IMR-90 (cell line): Measurements from ENCODE around the gene ITPR2.

ENCODE experiments used
- BHLHE40 ChIP-seq: fragments of 150-350 bp; IDR thresholded peaks from 2 replicates; pipeline ENCODE4 v1.6.1; 2016; ENCODE audit warnings: mild to moderate bottlenecking, low read depth, low read length
- CEBPB ChIP-seq: IDR thresholded peaks from 2 replicates; pipeline ENCODE4 v1.6.1; 2012; ENCODE audit warnings: low read depth, low read length, improper control_type of control experiment
- MAZ ChIP-seq: IDR thresholded peaks from 2 replicates; pipeline ENCODE4 v1.6.1; 2012; ENCODE audit warnings: low read depth, mild to moderate bottlenecking, low read length, improper control_type of control experiment, moderate library complexity, borderline replicate concordance
- POLR2A ChIP-seq: IDR thresholded peaks from 2 replicates; pipeline ENCODE4 v1.6.1; 2012; ENCODE audit warnings: mild to moderate bottlenecking, low read depth, low read length
- RFX5 ChIP-seq: IDR thresholded peaks from 2 replicates; pipeline ENCODE4 v1.8.0; 2012; ENCODE audit warnings: low read depth, mild to moderate bottlenecking, low read length, moderate library complexity
- TF ChIP-seq, protein P1 (sequence below): conservative IDR thresholded peaks from 2 replicates; pipeline ENCODE4 v1.5.1; 2012; ENCODE audit warnings: mild to moderate bottlenecking, low read depth, low read length, improper control_type of control experiment

DNA sequence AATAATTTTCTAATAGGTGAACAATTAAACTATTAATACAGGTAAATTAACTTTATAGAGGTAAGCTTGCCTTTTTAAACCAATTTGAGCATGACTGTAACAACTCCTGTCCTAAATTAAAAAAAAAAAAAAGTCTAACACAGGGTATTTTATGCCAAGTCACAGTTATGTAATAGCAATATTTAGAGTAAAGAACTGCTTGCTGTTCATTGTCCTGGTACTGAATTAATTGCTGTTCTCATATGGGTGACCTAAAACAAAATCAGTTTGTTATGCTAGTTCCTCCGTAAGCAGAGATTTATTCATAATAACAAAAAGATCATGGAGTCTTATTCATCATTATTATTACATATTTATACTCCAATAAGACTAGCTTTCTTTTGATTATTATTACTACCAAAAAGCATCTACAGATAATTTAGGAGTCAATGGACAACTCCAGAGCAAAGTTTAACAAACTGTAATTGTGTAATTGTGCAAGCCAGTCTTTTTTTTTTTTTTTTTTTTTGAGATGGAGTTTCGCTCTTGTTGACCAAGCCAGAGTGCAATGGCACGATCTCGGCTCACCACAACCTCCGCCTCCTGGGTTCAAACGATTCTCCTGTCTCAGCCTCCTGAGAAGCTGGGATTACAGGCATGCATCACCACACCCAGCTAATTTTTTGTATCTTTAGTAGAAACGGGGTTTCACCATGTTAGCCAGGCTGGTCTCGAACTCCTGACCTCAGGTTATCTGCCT is 98.3 kb downstream of the ITPR2 start:
- TF ChIP-seq, protein P1, sequence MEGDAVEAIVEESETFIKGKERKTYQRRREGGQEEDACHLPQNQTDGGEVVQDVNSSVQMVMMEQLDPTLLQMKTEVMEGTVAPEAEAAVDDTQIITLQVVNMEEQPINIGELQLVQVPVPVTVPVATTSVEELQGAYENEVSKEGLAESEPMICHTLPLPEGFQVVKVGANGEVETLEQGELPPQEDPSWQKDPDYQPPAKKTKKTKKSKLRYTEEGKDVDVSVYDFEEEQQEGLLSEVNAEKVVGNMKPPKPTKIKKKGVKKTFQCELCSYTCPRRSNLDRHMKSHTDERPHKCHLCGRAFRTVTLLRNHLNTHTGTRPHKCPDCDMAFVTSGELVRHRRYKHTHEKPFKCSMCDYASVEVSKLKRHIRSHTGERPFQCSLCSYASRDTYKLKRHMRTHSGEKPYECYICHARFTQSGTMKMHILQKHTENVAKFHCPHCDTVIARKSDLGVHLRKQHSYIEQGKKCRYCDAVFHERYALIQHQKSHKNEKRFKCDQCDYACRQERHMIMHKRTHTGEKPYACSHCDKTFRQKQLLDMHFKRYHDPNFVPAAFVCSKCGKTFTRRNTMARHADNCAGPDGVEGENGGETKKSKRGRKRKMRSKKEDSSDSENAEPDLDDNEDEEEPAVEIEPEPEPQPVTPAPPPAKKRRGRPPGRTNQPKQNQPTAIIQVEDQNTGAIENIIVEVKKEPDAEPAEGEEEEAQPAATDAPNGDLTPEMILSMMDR = no peak
- no peak for TF ChIP-seq BHLHE40
- no peak for TF ChIP-seq CEBPB
- TF ChIP-seq MAZ = no peak
- TF ChIP-seq POLR2A = no peak
- no peak for TF ChIP-seq RFX5
